ENCODE results near the gene ZNF646. TPM values are rescaled to one million over a fixed set of nuclear protein-coding genes. Genes with fewer than 3 reads are reported as not detected.

The ZNF646 gene
- total and polyA plus RNA-seq, 4 donors = 0.89 to 9.6 (median 4.0) TPM

DNA sequence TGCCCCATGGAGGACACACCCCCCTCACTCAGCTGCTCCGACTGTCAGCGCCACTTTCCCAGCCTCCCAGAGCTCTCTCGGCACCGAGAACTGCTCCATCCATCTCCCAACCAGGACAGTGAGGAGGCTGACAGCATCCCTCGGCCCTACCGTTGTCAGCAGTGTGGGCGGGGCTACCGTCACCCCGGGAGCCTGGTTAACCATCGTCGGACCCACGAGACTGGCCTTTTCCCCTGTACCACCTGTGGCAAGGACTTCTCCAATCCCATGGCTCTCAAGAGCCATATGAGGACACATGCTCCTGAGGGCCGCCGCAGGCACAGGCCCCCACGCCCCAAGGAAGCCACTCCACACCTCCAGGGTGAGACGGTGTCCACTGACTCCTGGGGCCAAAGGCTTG lies 2.1 kb downstream of the ZNF646 start:
- TF ChIP-seq CTCF (IDR thresholded peaks at IDR 0.05; ENCODE audit: low read depth, low read length, missing input control) (no peak), GABPA (IDR thresholded peaks at IDR 0.05 in 1 of 2, conservative IDR thresholded peaks at IDR 0.05 in 1 of 2) (no peak), EGR1 (IDR thresholded peaks at IDR 0.05; ENCODE audit: low read depth in 2 of 2) (no peak), YY1 (IDR thresholded peaks at IDR 0.05) (no peak)
- Histone ChIP-seq H3K4me3 (ENCODE audit: low read depth in 1 of 3, low read length in 3 of 3) (no peak overlapping the region), H3K9me3 (ENCODE audit: control insufficient read depth in 4 of 4, low read length in 3 of 4) (no peaks in the 10 kb centered on the region), H3K27me3 (ENCODE audit: control insufficient read depth in 4 of 4, insufficient read depth in 4 of 4, low read length in 3 of 4) (no peaks in the 10 kb centered on the region), H3K36me3 (ENCODE audit: control insufficient read depth in 4 of 4, insufficient read depth in 3 of 4, low read depth in 1 of 4, low read length in 3 of 4) (peaks cover 4 to 44% (median 18%) of the 10 kb centered on the region in 4 donors), H3K4me1 (ENCODE audit: control insufficient read depth in 4 of 4, insufficient read depth in 4 of 4, low read length in 3 of 4) (peaks cover 0 to 26% (median 19%) of the 10 kb centered on the region in 4 donors), H3K27ac (ENCODE audit: low read depth in 1 of 2, low read length in 2 of 2) (no peak overlapping the region), H3K9ac (ENCODE audit: low read depth in 1 of 2, low read length in 2 of 2) (no peak overlapping the region)
- no peak for DNase-seq (ENCODE audit: low spot score)
- WGBS = 75% methylated on average over 16 of the region's 16 CpGs

- H3K9ac ChIP-seq (ENCODE audit: low read depth in 1 of 2, low read length in 2 of 2) = no peak overlapping the region
- no peaks in the 10 kb centered on the region for H3K27me3 ChIP-seq (ENCODE audit: control insufficient read depth in 4 of 4, insufficient read depth in 4 of 4, low read length in 3 of 4)
- H3K36me3 ChIP-seq (ENCODE audit: control insufficient read depth in 4 of 4, insufficient read depth in 3 of 4, low read depth in 1 of 4, low read length in 3 of 4) = peaks cover 4 to 46% (median 18%) of the 10 kb centered on the region in 4 donors
- H3K4me3 ChIP-seq (ENCODE audit: low read depth in 1 of 3, low read length in 3 of 3) = no peak overlapping the region
- no peaks in the 10 kb centered on the region for H3K9me3 ChIP-seq (ENCODE audit: control insufficient read depth in 4 of 4, low read length in 3 of 4)
- H3K4me1 ChIP-seq (ENCODE audit: control insufficient read depth in 4 of 4, insufficient read depth in 4 of 4, low read length in 3 of 4) = peaks cover 0 to 23% (median 17%) of the 10 kb centered on the region in 4 donors
- WGBS = 97% methylated on average over 13 of the region's 13 CpGs
- no peak for DNase-seq (ENCODE audit: low spot score)
- no peak overlapping the region for H3K27ac ChIP-seq (ENCODE audit: low read depth in 1 of 2, low read length in 2 of 2)
- TF ChIP-seq, protein P1, sequence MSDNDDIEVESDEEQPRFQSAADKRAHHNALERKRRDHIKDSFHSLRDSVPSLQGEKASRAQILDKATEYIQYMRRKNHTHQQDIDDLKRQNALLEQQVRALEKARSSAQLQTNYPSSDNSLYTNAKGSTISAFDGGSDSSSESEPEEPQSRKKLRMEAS (IDR thresholded peaks at IDR 0.05) = no peak
- TF ChIP-seq TAF1 (conservative IDR thresholded peaks at IDR 0.05) (no peak), JUND (IDR thresholded peaks at IDR 0.05) (no peak)
These were observed 2.8 kb downstream of the ZNF646 start for GRCh38 chr16:31077024-31077423.

DNA sequence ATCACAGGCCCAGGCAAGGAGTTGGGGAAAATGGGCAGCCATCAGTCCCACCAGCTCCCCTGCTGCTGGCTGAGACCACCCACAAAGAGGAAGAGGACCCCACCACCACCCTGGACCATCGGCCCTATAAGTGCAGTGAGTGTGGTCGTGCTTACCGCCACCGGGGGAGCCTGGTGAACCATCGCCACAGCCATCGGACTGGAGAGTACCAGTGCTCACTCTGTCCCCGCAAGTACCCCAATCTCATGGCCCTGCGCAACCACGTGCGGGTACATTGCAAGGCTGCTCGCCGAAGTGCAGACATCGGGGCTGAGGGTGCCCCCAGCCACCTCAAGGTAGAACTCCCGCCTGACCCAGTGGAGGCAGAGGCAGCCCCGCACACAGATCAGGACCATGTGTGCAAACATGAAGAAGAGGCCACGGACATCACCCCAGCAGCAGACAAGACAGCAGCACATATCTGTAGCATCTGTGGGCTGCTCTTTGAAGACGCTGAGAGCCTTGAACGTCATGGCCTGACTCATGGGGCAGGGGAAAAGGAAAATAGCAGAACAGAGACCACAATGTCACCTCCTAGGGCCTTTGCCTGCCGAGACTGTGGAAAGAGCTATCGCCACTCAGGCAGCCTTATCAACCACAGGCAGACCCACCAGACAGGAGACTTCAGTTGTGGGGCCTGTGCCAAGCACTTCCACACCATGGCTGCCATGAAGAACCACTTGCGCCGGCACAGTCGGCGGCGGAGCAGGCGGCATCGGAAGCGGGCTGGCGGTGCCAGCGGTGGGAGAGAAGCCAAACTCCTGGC lies 3.6 kb downstream of the ZNF646 start:
- H3K4me3 ChIP-seq (ENCODE audit: low read depth in 1 of 3, low read length in 3 of 3) = no peak overlapping the region
- WGBS = 96% methylated on average over 30 of the region's 30 CpGs
- H3K27me3 ChIP-seq (ENCODE audit: control insufficient read depth in 4 of 4, insufficient read depth in 4 of 4, low read length in 3 of 4) = no peaks in the 10 kb centered on the region
- H3K4me1 ChIP-seq (ENCODE audit: control insufficient read depth in 4 of 4, insufficient read depth in 4 of 4, low read length in 3 of 4) = peaks cover 0 to 16% (median 9%) of the 10 kb centered on the region in 4 donors
- TF ChIP-seq, protein P1 (IDR thresholded peaks at IDR 0.05) = no peak
- TF ChIP-seq SP1 (IDR thresholded peaks at IDR 0.05) (no peak), TAF1 (conservative IDR thresholded peaks at IDR 0.05) (no peak)
- H3K9ac ChIP-seq (ENCODE audit: low read depth in 1 of 2, low read length in 2 of 2) = no peak overlapping the region
- no peaks in the 10 kb centered on the region for H3K9me3 ChIP-seq (ENCODE audit: control insufficient read depth in 4 of 4, low read length in 3 of 4)
- H3K27ac ChIP-seq (ENCODE audit: low read depth in 1 of 2, low read length in 2 of 2) = no peak overlapping the region
- peaks cover 4 to 46% (median 18%) of the 10 kb centered on the region in 4 donors for H3K36me3 ChIP-seq (ENCODE audit: control insufficient read depth in 4 of 4, insufficient read depth in 3 of 4, low read depth in 1 of 4, low read length in 3 of 4)
- DNase-seq (ENCODE audit: low spot score) = no peak

Data from liver (tissue), 9 donors.